Measurements from ENCODE around the gene DHX32. TPM values are rescaled to one million over a fixed set of nuclear protein-coding genes. Genes with fewer than 3 reads are reported as not detected.

DHX32 gene
- total and polyA plus RNA-seq, 2 of the 4 experiments (the other 2 are of a cell fraction) = 15.6 to 27.8 TPM

GRCh38 chr10:125795128-125795527 is 86.0 kb downstream of the DHX32 start:
- intact Hi-C loops (cut with micrococcal nuclease) (no loop called here), in situ Hi-C loops (cut with MboI; ENCODE audit: low sequenced_read_pairs) (no loop called here), dilution Hi-C loops (cut with HindIII; ENCODE audit: low sequenced_read_pairs, unreplicated experiment) (no loop called here)
- H3K9ac ChIP-seq (ENCODE audit: low read depth, low read length) = no peak overlapping the region
- no peak overlapping the region for H2AFZ ChIP-seq (replicated peaks; ENCODE audit: low read length, poor library complexity)
- TF ChIP-seq MAFK (IDR thresholded peaks at IDR 0.05; ENCODE audit: low read depth, low read length) (no peak), CHD1 (IDR thresholded peaks at IDR 0.05; ENCODE audit: low read depth, low read length) (no peak), POLR2A (IDR thresholded peaks at IDR 0.05; ENCODE audit: low read depth, low read length) (no peak), CEBPB (IDR thresholded peaks at IDR 0.05; ENCODE audit: low read depth, low read length) (no peak), BHLHE40 (IDR thresholded peaks at IDR 0.05; ENCODE audit: low read depth, low read length) (no peak), RCOR1 (IDR thresholded peaks at IDR 0.05; ENCODE audit: insufficient replicate concordance, low read length) (no peak)
- no peak overlapping the region for H3K27ac ChIP-seq (ENCODE audit: insufficient read depth, low read length)
- no peak overlapping the region for H2AK5ac ChIP-seq (ENCODE audit: low read depth, low read length)
- no peak overlapping the region for H3K4me3 ChIP-seq (ENCODE audit: insufficient read depth, low read depth, low read length)
- no peaks in the 10 kb centered on the region for H4K20me1 ChIP-seq (ENCODE audit: insufficient read depth, low read length)
- no peak overlapping the region for H2BK5ac ChIP-seq (ENCODE audit: low read depth, low read length, poor library complexity, severe bottlenecking)
- no peak overlapping the region for H4K8ac ChIP-seq (ENCODE audit: low read depth in 2 of 2, low read length in 2 of 2)
- H3K9me3 ChIP-seq (ENCODE audit: control insufficient read depth, insufficient read depth, low read length) = no peaks in the 10 kb centered on the region
- 80% methylated on average over 1 of the region's 2 CpGs; no CpG with 5 or more reads in 1 of the 2 experiments for WGBS, 2 experiments (ENCODE audit: extremely low coverage in 2 of 2, insufficient read length in 1 of 2)
- no peak overlapping the region for H2BK15ac ChIP-seq (ENCODE audit: low read depth, low read length)
- H3K56ac ChIP-seq (ENCODE audit: extremely low read depth, insufficient read depth, low read length) = no peak overlapping the region
- no peak overlapping the region for H3K4me2 ChIP-seq (ENCODE audit: low read depth, low read length)
- no peak overlapping the region for H3K18ac ChIP-seq (ENCODE audit: low read depth, low read length)
- no peak overlapping the region for H2AK9ac ChIP-seq (replicated peaks; ENCODE audit: low read depth, low read length, poor library complexity)
- H3K4me1 ChIP-seq (ENCODE audit: control insufficient read depth, insufficient read depth, low read length) = no peaks in the 10 kb centered on the region
- no peak overlapping the region for H3K14ac ChIP-seq (replicated peaks; ENCODE audit: low read depth, low read length)
- ATAC-seq (ENCODE audit: low read depth) = no peak
- peaks cover 34% of the 10 kb centered on the region for H3K36me3 ChIP-seq (ENCODE audit: control insufficient read depth, insufficient read depth, low read length)
- no peak for DNase-seq
- no TSS peak for BruUV-seq (replicated peaks)
- ChIA-PET POLR2A (ENCODE audit: unreplicated experiment) (interaction anchor here (0.5 to 0.6 kb wide), 2 partner anchors 27 to 76 kb away, joined by 3 to 6 read pairs; partner anchors contain the start of gene EDRF1), CTCF (no interaction called here)
- H3K27me3 ChIP-seq (ENCODE audit: control insufficient read depth, insufficient read depth, low read length) = no peaks in the 10 kb centered on the region
- no peak overlapping the region for H4K91ac ChIP-seq (ENCODE audit: insufficient read depth, low read depth, low read length)
- no peak overlapping the region for H3K23ac ChIP-seq (ENCODE audit: low read depth, low read length)
- no peak overlapping the region for H3K4ac ChIP-seq (ENCODE audit: low read depth, low read length)
- no peak overlapping the region for H4K5ac ChIP-seq (ENCODE audit: low read depth, low read length)
- no peaks in the 10 kb centered on the region for H3K79me1 ChIP-seq (ENCODE audit: low read depth in 1 of 2, low read length in 2 of 2)
- no peak overlapping the region for H2BK120ac ChIP-seq (ENCODE audit: low read depth, low read length)
- H3K9me1 ChIP-seq (ENCODE audit: insufficient read depth, low read length) = peaks cover 3% of the 10 kb centered on the region
- no peak overlapping the region for H2BK20ac ChIP-seq (ENCODE audit: low read depth, low read length)

Data from IMR-90 (cell line).